H9 (cell line): ENCODE results near the gene F3. TPM values are rescaled to one million over a fixed set of nuclear protein-coding genes. Genes with fewer than 3 reads are reported as not detected.

Experiments
- DNase-seq: peaks from one replicate; pipeline ENCODE4 v3.0.0-alpha.2; 2017
- H2AFZ ChIP-seq: one replicate; pipeline ENCODE4 v1.6.1; 2013; ENCODE audit warnings: mild to moderate bottlenecking, low read length, control low read depth, moderate library complexity
- H2AK5ac ChIP-seq: 2 replicates; pipeline ENCODE4 v1.6.1; 2013; ENCODE audit warnings: low read length, control low read depth, mixed read lengths; ENCODE audit not compliant: insufficient read length
- H2BK120ac ChIP-seq: one replicate; pipeline ENCODE4 v1.6.1; 2013; ENCODE audit warnings: low read depth, mild to moderate bottlenecking, low read length, control low read depth, inconsistent platforms; ENCODE audit not compliant: poor library complexity, severe bottlenecking
- H2BK12ac ChIP-seq: 2 replicates; pipeline ENCODE4 v1.6.1; 2013; ENCODE audit warnings: low read length, control low read depth, mixed read lengths, low read depth; ENCODE audit not compliant: insufficient read length
- H2BK15ac ChIP-seq: 2 replicates; pipeline ENCODE4 v1.6.1; 2013; ENCODE audit warnings: low read depth, low read length, control low read depth
- H2BK20ac ChIP-seq: one replicate; pipeline ENCODE4 v1.6.1; 2013; ENCODE audit warnings: low read depth, mild to moderate bottlenecking, low read length, control low read depth, inconsistent platforms; ENCODE audit not compliant: poor library complexity, severe bottlenecking
- H2BK5ac ChIP-seq: 2 replicates; pipeline ENCODE4 v1.6.1; 2013; ENCODE audit warnings: low read length, control low read depth, mixed read lengths; ENCODE audit not compliant: insufficient read length
- H3K14ac ChIP-seq: 2 replicates; pipeline ENCODE4 v1.6.1; 2013; ENCODE audit warnings: low read length, control low read depth; ENCODE audit not compliant: insufficient read depth
- H3K18ac ChIP-seq: 2 replicates; pipeline ENCODE4 v1.6.1; 2013; ENCODE audit warnings: low read depth, mild to moderate bottlenecking, mixed read lengths, low read length, control low read depth; ENCODE audit not compliant: insufficient read length
- H3K23ac ChIP-seq: 2 replicates; pipeline ENCODE4 v1.6.1; 2013; ENCODE audit warnings: low read length, control low read depth, mixed read lengths, low read depth; ENCODE audit not compliant: insufficient read length
- H3K23me2 ChIP-seq: 2 replicates; pipeline ENCODE4 v1.6.1; 2013; ENCODE audit warnings: low read depth, mild to moderate bottlenecking, mixed read lengths, low read length, control low read depth; ENCODE audit not compliant: insufficient read length, poor library complexity, severe bottlenecking
- H3K27ac ChIP-seq: 2 replicates; pipeline ENCODE4 v1.5.1; 2013; ENCODE audit warnings: low read length, control low read depth, mixed read lengths, low read depth; ENCODE audit not compliant: insufficient read length
- H3K27me3 ChIP-seq: 2 replicates; pipeline ENCODE4 v1.6.1; 2013; ENCODE audit warnings: low read length, control low read depth, inconsistent platforms; ENCODE audit not compliant: insufficient read depth
- H3K4ac ChIP-seq: 2 replicates; pipeline ENCODE4 v1.6.1; 2013; ENCODE audit warnings: low read depth, mild to moderate bottlenecking, control low read depth, inconsistent platforms, low read length, moderate library complexity
- H3K4me1 ChIP-seq: 2 replicates; pipeline ENCODE4 v1.6.1; 2013; ENCODE audit warnings: low read length, control low read depth, inconsistent platforms; ENCODE audit not compliant: insufficient read depth
- H3K4me2 ChIP-seq: 2 replicates; pipeline ENCODE4 v1.6.1; 2013; ENCODE audit warnings: low read length, control low read depth, mixed read lengths; ENCODE audit not compliant: insufficient read length, insufficient read depth
- H3K56ac ChIP-seq: 2 replicates; pipeline ENCODE4 v1.6.1; 2013; ENCODE audit warnings: low read depth, mild to moderate bottlenecking, mixed read lengths, low read length, control low read depth; ENCODE audit not compliant: insufficient read length
- H3K79me1 ChIP-seq: 2 replicates; pipeline ENCODE4 v1.6.1; 2013; ENCODE audit warnings: low read depth, mild to moderate bottlenecking, moderate library complexity, low read length, control low read depth, inconsistent platforms; ENCODE audit not compliant: insufficient read depth, poor library complexity, severe bottlenecking
- H3K79me2 ChIP-seq: 2 replicates; pipeline ENCODE4 v1.6.1; 2013; ENCODE audit warnings: low read length, control low read depth, inconsistent platforms; ENCODE audit not compliant: insufficient read depth
- H3K9ac ChIP-seq: 2 replicates; pipeline ENCODE4 v1.6.1; 2013; ENCODE audit warnings: low read length, control low read depth, mixed read lengths; ENCODE audit not compliant: insufficient read length; ENCODE audit errors: extremely low read depth
- H3K9me3 ChIP-seq: one replicate; pipeline ENCODE4 v1.6.1; 2013; ENCODE audit warnings: low read depth, low read length, inconsistent platforms; ENCODE audit not compliant: control insufficient read depth
- H3T11ph ChIP-seq: one replicate; pipeline ENCODE4 v1.6.1; 2013; ENCODE audit warnings: mild to moderate bottlenecking, low read length, control low read depth, inconsistent platforms
- H4K20me1 ChIP-seq: one replicate; pipeline ENCODE4 v1.6.1; 2013; ENCODE audit not compliant: control insufficient read depth, insufficient read length, insufficient read depth
- H4K5ac ChIP-seq: 2 replicates; pipeline ENCODE4 v1.6.1; 2013; ENCODE audit warnings: low read depth, mild to moderate bottlenecking, mixed read lengths, low read length, control low read depth; ENCODE audit not compliant: insufficient read length
- H4K8ac ChIP-seq: replicated peaks from 2 replicates; pipeline ENCODE4 v1.6.1; 2013; ENCODE audit warnings: low read length, control low read depth, mixed read lengths, low read depth; ENCODE audit not compliant: insufficient read length
- H4K91ac ChIP-seq: 2 replicates; pipeline ENCODE4 v1.6.1; 2013; ENCODE audit warnings: low read depth, mild to moderate bottlenecking, moderate library complexity, mixed read lengths, low read length, control low read depth; ENCODE audit not compliant: insufficient read length
- H3K27ac Mint-ChIP-seq, 3 experiments: 2 replicates in 2 of 3; 3 replicates in 1 of 3; pipeline ENCODE4 v1.8.0; 2020 to 2021; ENCODE audit warnings: mixed read lengths in 3 of 3, mild to moderate bottlenecking in 1 of 3, moderate library complexity in 1 of 3
- H3K27me3 Mint-ChIP-seq: 2 replicates; pipeline ENCODE4 v1.8.0; 2021; ENCODE audit warnings: low read depth, mild to moderate bottlenecking, moderate library complexity, mixed read lengths
- H3K36me3 Mint-ChIP-seq, 3 experiments: 2 replicates in 2 of 3; 3 replicates in 1 of 3; pipeline ENCODE4 v1.8.0; 2020 to 2021; ENCODE audit warnings: low read depth in 3 of 3, mixed read lengths in 3 of 3; ENCODE audit not compliant: insufficient read depth in 1 of 3
- H3K4me1 Mint-ChIP-seq, 2 experiments: 2 replicates each; pipeline ENCODE4 v1.8.0; 2020; ENCODE audit warnings: mixed read lengths in 2 of 2
- H3K4me3 Mint-ChIP-seq, 2 experiments: 2 replicates in 1 of 2; 3 replicates in 1 of 2; pipeline ENCODE4 v1.8.0; 2020 to 2021; ENCODE audit warnings: mild to moderate bottlenecking in 2 of 2, mixed read lengths in 2 of 2, moderate library complexity in 1 of 2
- H3K9me3 Mint-ChIP-seq, 2 experiments: 2 replicates in 1 of 2; 3 replicates in 1 of 2; pipeline ENCODE4 v1.8.0; 2020; ENCODE audit warnings: mild to moderate bottlenecking in 2 of 2, mixed read lengths in 2 of 2, moderate library complexity in 1 of 2
- CTCF ChIP-seq: fragments of 200-600 bp; sonication (generic); conservative IDR thresholded peaks from 3 replicates; pipeline ENCODE4 v1.8.0; 2021; ENCODE audit warnings: antibody characterized with exemption, mild to moderate bottlenecking
- WGBS: extraction: QIAGEN DNeasy Blood & Tissue Kit; methylation state at CpG from one replicate; pipeline ENCODE4 v1.1.7; 2013; ENCODE audit warnings: missing lambda C conversion rate, low lambda C conversion rate, mixed read lengths; ENCODE audit not compliant: insufficient read length; ENCODE audit errors: extremely low coverage; 5-methylcytosine and 5-hydroxymethylcytosine counted together
- total RNA-seq: library from RNA; stranded (reverse); gene quantifications from 2 replicates; pipeline ENCODE4 v1.2.1, GENCODE V29; 2021

F3 gene
- total RNA-seq, 1 experiment from 2014 or later: 21.7 TPM

- Mint-ChIP-seq H3K27ac (peak overlapping the region in 1 of 3 experiments; percentile 1; a peak in 1 of 7 replicates), H3K4me1 (peaks cover 21 to 26% of the 10 kb centered on the region in 2 experiments), H3K4me3 (no peak overlapping the region), H3K36me3 (peaks cover 5 to 19% (median 7%) of the 10 kb centered on the region in 3 experiments; a peak in 4 of 7 replicates), H3K9me3 (no peaks in the 10 kb centered on the region), H3K27me3 (no peaks in the 10 kb centered on the region)
- no peak overlapping the region for H4K91ac ChIP-seq
- no peak overlapping the region for H2BK20ac ChIP-seq
- no peak overlapping the region for H2BK15ac ChIP-seq
- H3K14ac ChIP-seq: no peak overlapping the region
- TF ChIP-seq CTCF: no peak
- H4K8ac ChIP-seq: no peak overlapping the region
- H3K27ac ChIP-seq: no peak overlapping the region
- H2BK120ac ChIP-seq: no peak overlapping the region
- no peak overlapping the region for H3K9ac ChIP-seq
- H3K4me2 ChIP-seq: no peak overlapping the region
- no peak overlapping the region for H2AFZ ChIP-seq
- H2AK5ac ChIP-seq: no peak overlapping the region
- no CpG with 5 or more reads among the region's 7 CpGs for WGBS
- no peak overlapping the region for H3K4ac ChIP-seq
- H3K9me3 ChIP-seq: no peaks in the 10 kb centered on the region
- peaks cover 7% of the 10 kb centered on the region; the same call in 1 of the 2 replicates for H3K4me1 ChIP-seq
- no peaks in the 10 kb centered on the region for H3K79me1 ChIP-seq
- no peak overlapping the region for H3K23ac ChIP-seq
- no peak overlapping the region for H3K18ac ChIP-seq
- H3K56ac ChIP-seq: no peak overlapping the region
- no peaks in the 10 kb centered on the region for H4K20me1 ChIP-seq
- no peak overlapping the region for H2BK5ac ChIP-seq
- H4K5ac ChIP-seq: no peak overlapping the region
- no peak overlapping the region for H3T11ph ChIP-seq
- no peaks in the 10 kb centered on the region for H3K79me2 ChIP-seq
- no peak overlapping the region for H2BK12ac ChIP-seq
- DNase-seq: no peak
- H3K27me3 ChIP-seq: no peaks in the 10 kb centered on the region
- no peaks in the 10 kb centered on the region for H3K23me2 ChIP-seq
These were observed 15.2 kb downstream of the F3 start for GRCh38 chr1:94526152-94526980.
